Neural cell (in vitro differentiated cells): ENCODE results near the gene UNC5C. TPM values are rescaled to one million over a fixed set of nuclear protein-coding genes. Genes with fewer than 3 reads are reported as not detected.

Experiments
- H2AFZ ChIP-seq: fragments of 200-600, 300-800 bp; sonication (generic), shearing (Covaris generic); 2 replicates; pipeline ENCODE4 v1.6.0; 2014; ENCODE audit warnings: low read depth, mild to moderate bottlenecking, antibody characterized with exemption, low read length, moderate library complexity
- H3F3A ChIP-seq: fragments of 200-600 bp; shearing (Covaris generic); 2 replicates; pipeline ENCODE4 v1.6.1; 2016; ENCODE audit warnings: mild to moderate bottlenecking, moderate library complexity, mixed read lengths, antibody characterized with exemption, low read length; ENCODE audit not compliant: insufficient read depth, poor library complexity, severe bottlenecking
- H3K27ac ChIP-seq: fragments of 200-600, 300-800 bp; sonication (generic), shearing (Covaris generic); 2 replicates; pipeline ENCODE4 v1.5.1; 2014; ENCODE audit warnings: mild to moderate bottlenecking, low read length, moderate library complexity
- H3K27me3 ChIP-seq: fragments of 300-800, 200-600 bp; sonication (generic), shearing (Covaris generic); 2 replicates; pipeline ENCODE4 v1.6.0; 2014; ENCODE audit warnings: mild to moderate bottlenecking, low read depth, low read length, moderate library complexity; ENCODE audit not compliant: insufficient read depth
- H3K36me3 ChIP-seq: fragments of 300-800, 200-600 bp; sonication (generic), shearing (Covaris generic); 2 replicates; pipeline ENCODE4 v1.5.1; 2014; ENCODE audit warnings: mild to moderate bottlenecking, antibody characterized with exemption, low read length, moderate library complexity; ENCODE audit not compliant: insufficient read depth
- H3K4me2 ChIP-seq: fragments of 300-800, 200-600 bp; sonication (generic), shearing (Covaris generic); 2 replicates; pipeline ENCODE4 v1.6.0; 2014; ENCODE audit warnings: mild to moderate bottlenecking, low read length
- H3K4me3 ChIP-seq: fragments of 300-800, 200-600 bp; sonication (generic), shearing (Covaris generic); 2 replicates; pipeline ENCODE4 v1.5.1; 2014; ENCODE audit warnings: mild to moderate bottlenecking, low read length, moderate library complexity
- H3K79me2 ChIP-seq: fragments of 200-600 bp; shearing (Covaris generic); replicated peaks from 2 replicates; pipeline ENCODE4 v1.6.0; 2014; ENCODE audit warnings: mild to moderate bottlenecking, low read length, moderate library complexity; ENCODE audit not compliant: insufficient read depth
- H3K9ac ChIP-seq: fragments of 300-800, 200-600 bp; sonication (generic), shearing (Covaris generic); 2 replicates; pipeline ENCODE4 v1.6.1; 2016; ENCODE audit warnings: mild to moderate bottlenecking, low read length, mixed read lengths
- H3K9me2 ChIP-seq: fragments of 200-600 bp; shearing (Covaris generic); 2 replicates; pipeline ENCODE4 v1.6.1; 2016; ENCODE audit warnings: mild to moderate bottlenecking, low read length, mixed read lengths; ENCODE audit not compliant: insufficient read depth
- H3K9me3 ChIP-seq: fragments of 200-600, 300-800 bp; sonication (generic), shearing (Covaris generic); 2 replicates; pipeline ENCODE4 v1.6.1; 2016; ENCODE audit warnings: mild to moderate bottlenecking, mixed run types, low read length, moderate library complexity, mixed read lengths
- H4K20me1 ChIP-seq: fragments of 200-600 bp; shearing (Covaris generic); 2 replicates; pipeline ENCODE4 v1.6.1; 2016; ENCODE audit warnings: mild to moderate bottlenecking, mixed run types; ENCODE audit not compliant: insufficient read depth
- CTCF ChIP-seq: fragments of 450-650 bp; IDR thresholded peaks from 2 replicates; pipeline ENCODE4 v1.5.1; 2014; ENCODE audit warnings: antibody characterized with exemption, mild to moderate bottlenecking, moderate library complexity; ENCODE audit not compliant: poor library complexity, severe bottlenecking
- EP300 ChIP-seq: fragments of 450-650 bp; conservative IDR thresholded peaks from 2 replicates; pipeline ENCODE4 v1.6.1; 2014; ENCODE audit warnings: antibody characterized with exemption, mild to moderate bottlenecking, moderate library complexity; ENCODE audit not compliant: poor library complexity, severe bottlenecking
- EZH2 ChIP-seq: fragments of 200-600, 300-800 bp; shearing (Covaris generic), sonication (generic); IDR thresholded peaks from 2 replicates; pipeline ENCODE4 v1.6.1; 2014; ENCODE audit warnings: antibody characterized with exemption, low read length, borderline replicate concordance, mild to moderate bottlenecking; ENCODE audit not compliant: insufficient read depth, poor library complexity, severe bottlenecking
- MXI1 ChIP-seq: fragments of 450-650 bp; conservative IDR thresholded peaks from 2 replicates; pipeline ENCODE4 v1.6.1; 2014; ENCODE audit warnings: antibody characterized with exemption, mild to moderate bottlenecking; ENCODE audit not compliant: poor library complexity, severe bottlenecking
- POLR2AphosphoS5 ChIP-seq: IDR thresholded peaks from 2 replicates; pipeline ENCODE4 v1.6.1; 2012
- RAD21 ChIP-seq: fragments of 450-650 bp; conservative IDR thresholded peaks from 2 replicates; pipeline ENCODE4 v1.6.1; 2014; ENCODE audit warnings: antibody characterized with exemption, mild to moderate bottlenecking, moderate library complexity
- SMC3 ChIP-seq: fragments of 450-650 bp; conservative IDR thresholded peaks from 2 replicates; pipeline ENCODE4 v1.6.1; 2014; ENCODE audit warnings: antibody characterized with exemption, mild to moderate bottlenecking, moderate library complexity; ENCODE audit not compliant: poor library complexity
- TAF1 ChIP-seq: IDR thresholded peaks from 2 replicates; pipeline ENCODE4 v1.6.1; 2012; ENCODE audit warnings: low read depth
- polyA plus RNA-seq: library from polyadenylated mRNA; depleted of rRNA; stranded (reverse); fragments of >200 nt; gene quantifications from 2 replicates; pipeline ENCODE4 v1.2.3, GENCODE V29; 2014
- TF ChIP-seq, protein P1 (sequence below): IDR thresholded peaks from 2 replicates; pipeline ENCODE4 v1.6.1; 2012; ENCODE audit warnings: borderline replicate concordance

The UNC5C gene
- polyA plus RNA-seq, 1 donor from 2014 or later = 0.56 TPM

- Histone ChIP-seq H3K4me2 (no peak overlapping the region), H3K27me3 (no peaks in the 10 kb centered on the region), H4K20me1 (no peaks in the 10 kb centered on the region), H3K27ac (no peak overlapping the region), H3K36me3 (no peaks in the 10 kb centered on the region), H3K9ac (no peak overlapping the region), H3F3A (no peaks in the 10 kb centered on the region), H3K79me2 (no peaks in the 10 kb centered on the region), H2AFZ (no peak overlapping the region), H3K9me2 (no peaks in the 10 kb centered on the region), H3K4me3 (no peak overlapping the region), H3K9me3 (no peaks in the 10 kb centered on the region)
- no peak for TF ChIP-seq RAD21
- TF ChIP-seq POLR2AphosphoS5 = no peak
- TF ChIP-seq TAF1 = no peak
- TF ChIP-seq SMC3 = no peak
- TF ChIP-seq EZH2 = no peak
- TF ChIP-seq CTCF = no peak
- no peak for TF ChIP-seq EP300
- TF ChIP-seq, protein P1, sequence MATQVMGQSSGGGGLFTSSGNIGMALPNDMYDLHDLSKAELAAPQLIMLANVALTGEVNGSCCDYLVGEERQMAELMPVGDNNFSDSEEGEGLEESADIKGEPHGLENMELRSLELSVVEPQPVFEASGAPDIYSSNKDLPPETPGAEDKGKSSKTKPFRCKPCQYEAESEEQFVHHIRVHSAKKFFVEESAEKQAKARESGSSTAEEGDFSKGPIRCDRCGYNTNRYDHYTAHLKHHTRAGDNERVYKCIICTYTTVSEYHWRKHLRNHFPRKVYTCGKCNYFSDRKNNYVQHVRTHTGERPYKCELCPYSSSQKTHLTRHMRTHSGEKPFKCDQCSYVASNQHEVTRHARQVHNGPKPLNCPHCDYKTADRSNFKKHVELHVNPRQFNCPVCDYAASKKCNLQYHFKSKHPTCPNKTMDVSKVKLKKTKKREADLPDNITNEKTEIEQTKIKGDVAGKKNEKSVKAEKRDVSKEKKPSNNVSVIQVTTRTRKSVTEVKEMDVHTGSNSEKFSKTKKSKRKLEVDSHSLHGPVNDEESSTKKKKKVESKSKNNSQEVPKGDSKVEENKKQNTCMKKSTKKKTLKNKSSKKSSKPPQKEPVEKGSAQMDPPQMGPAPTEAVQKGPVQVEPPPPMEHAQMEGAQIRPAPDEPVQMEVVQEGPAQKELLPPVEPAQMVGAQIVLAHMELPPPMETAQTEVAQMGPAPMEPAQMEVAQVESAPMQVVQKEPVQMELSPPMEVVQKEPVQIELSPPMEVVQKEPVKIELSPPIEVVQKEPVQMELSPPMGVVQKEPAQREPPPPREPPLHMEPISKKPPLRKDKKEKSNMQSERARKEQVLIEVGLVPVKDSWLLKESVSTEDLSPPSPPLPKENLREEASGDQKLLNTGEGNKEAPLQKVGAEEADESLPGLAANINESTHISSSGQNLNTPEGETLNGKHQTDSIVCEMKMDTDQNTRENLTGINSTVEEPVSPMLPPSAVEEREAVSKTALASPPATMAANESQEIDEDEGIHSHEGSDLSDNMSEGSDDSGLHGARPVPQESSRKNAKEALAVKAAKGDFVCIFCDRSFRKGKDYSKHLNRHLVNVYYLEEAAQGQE = no peak
These were observed 285.4 kb downstream of the UNC5C start for GRCh38 chr4:95263391-95263790.

DNA sequence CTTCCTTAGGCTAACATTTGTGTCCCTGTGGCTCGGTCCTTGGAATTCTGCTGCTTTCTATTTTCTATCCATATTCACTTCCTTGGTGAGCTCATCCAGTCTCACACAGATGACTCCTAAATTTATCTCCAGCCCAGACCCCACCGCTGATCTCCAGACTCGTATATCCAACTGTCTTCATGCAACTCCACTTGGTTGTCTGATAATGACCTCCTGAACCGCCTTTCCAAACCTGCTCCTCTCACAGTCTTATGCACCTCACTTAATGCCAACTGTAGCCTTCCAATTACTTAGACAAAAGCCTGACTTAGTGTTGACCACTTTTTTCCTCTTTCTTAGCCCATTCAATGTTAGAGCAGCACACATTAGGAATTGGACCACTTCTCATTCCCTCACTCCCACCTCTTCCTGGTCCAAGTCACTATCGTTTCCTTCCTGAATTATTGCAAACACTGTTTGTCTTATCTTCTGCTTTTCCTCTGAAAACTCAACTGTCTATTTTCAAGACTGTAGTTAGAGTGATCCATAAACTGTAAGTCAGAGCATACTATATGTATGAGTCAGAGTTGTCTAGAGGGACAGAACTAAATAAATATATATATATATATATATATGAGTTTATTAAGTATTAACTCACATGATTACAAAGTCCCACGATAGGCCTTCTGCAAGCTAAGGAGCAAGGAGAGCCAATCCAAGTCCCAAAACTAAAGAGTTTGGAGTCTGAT, 292.5 kb downstream of the UNC5C start:
- no peak overlapping the region for H3K27ac ChIP-seq
- H3K9me3 ChIP-seq = no peaks in the 10 kb centered on the region
- H3K9ac ChIP-seq = no peak overlapping the region
- TF ChIP-seq EZH2 = no peak
- TF ChIP-seq CTCF = no peak
- no peak for TF ChIP-seq TAF1
- TF ChIP-seq RAD21 = no peak
- no peak for TF ChIP-seq EP300
- TF ChIP-seq, protein P1 = no peak
- TF ChIP-seq SMC3 = no peak
- TF ChIP-seq POLR2AphosphoS5 = no peak
- TF ChIP-seq MXI1 = no peak
- no peaks in the 10 kb centered on the region for H3K36me3 ChIP-seq
- H3K4me3 ChIP-seq = no peak overlapping the region
- no peak overlapping the region for H2AFZ ChIP-seq
- no peaks in the 10 kb centered on the region for H4K20me1 ChIP-seq
- H3K4me2 ChIP-seq = no peak overlapping the region
- no peaks in the 10 kb centered on the region for H3K9me2 ChIP-seq
- no peaks in the 10 kb centered on the region for H3K27me3 ChIP-seq
- H3K79me2 ChIP-seq = no peaks in the 10 kb centered on the region
- H3F3A ChIP-seq = no peaks in the 10 kb centered on the region
